T-helper 22 cell (primary cell): ENCODE measurements around the gene TTC28.

Experiments used
- DNase-seq: peaks from one replicate; pipeline ENCODE4 v3.0.0-alpha.2; 2020; ENCODE audit warnings: low read depth

TTC28 gene

GRCh38 chr22:28019881-28020861 lies 659.5 kb downstream of the TTC28 start:
- DNase-seq: peak; percentile 7

- DNase-seq: no peak
Measured at GRCh38 chr22:28019360-28019759, 660.3 kb downstream of the TTC28 start.

- DNase-seq: no peak
Measured at GRCh38 chr22:28018461-28018927, 661.1 kb downstream of the TTC28 start.

GRCh38 chr22:28017859-28018258 lies 661.8 kb downstream of the TTC28 start:
- DNase-seq: no peak

GRCh38 chr22:28017558-28017820 lies 662.2 kb downstream of the TTC28 start:
- no peak for DNase-seq

- no peak for DNase-seq
Measured at GRCh38 chr22:28016781-28017557, 662.7 kb downstream of the TTC28 start.

- DNase-seq: no peak
Measured at GRCh38 chr22:28015676-28016601, 663.7 kb downstream of the TTC28 start.

GRCh38 chr22:28015046-28015425 lies 664.6 kb downstream of the TTC28 start:
- no peak for DNase-seq

- DNase-seq: no peak
Measured at GRCh38 chr22:28014211-28015045, 665.2 kb downstream of the TTC28 start.

- no peak for DNase-seq
Measured at GRCh38 chr22:28013611-28014010, 666.0 kb downstream of the TTC28 start.

- no peak for DNase-seq
Measured at GRCh38 chr22:28012832-28013460, 666.7 kb downstream of the TTC28 start.

- DNase-seq: peak; percentile 32
Measured at GRCh38 chr22:28009272-28009827, 670.3 kb downstream of the TTC28 start.

- DNase-seq: no peak
Measured at GRCh38 chr22:28008649-28009048, 671.0 kb downstream of the TTC28 start.

- DNase-seq: no peak
Measured at GRCh38 chr22:28008056-28008455, 671.6 kb downstream of the TTC28 start.

- no peak for DNase-seq
Measured at GRCh38 chr22:28006271-28006670, 673.4 kb downstream of the TTC28 start.

- no peak for DNase-seq
Measured at GRCh38 chr22:28005513-28005912, 674.1 kb downstream of the TTC28 start.

- DNase-seq: no peak
Measured at GRCh38 chr22:28004021-28004420, 675.6 kb downstream of the TTC28 start.

GRCh38 chr22:28002863-28003565 lies 676.6 kb downstream of the TTC28 start:
- DNase-seq: no peak

- no peak for DNase-seq
Measured at GRCh38 chr22:28002181-28002700, 677.4 kb downstream of the TTC28 start.
